ENCODE results near the gene CHST5.
"Not testable (repeated sequence)": the region's sequence is repeated elsewhere in the genome, so short reads cannot be mapped to it uniquely, and the experiment has no call there.

DNA sequence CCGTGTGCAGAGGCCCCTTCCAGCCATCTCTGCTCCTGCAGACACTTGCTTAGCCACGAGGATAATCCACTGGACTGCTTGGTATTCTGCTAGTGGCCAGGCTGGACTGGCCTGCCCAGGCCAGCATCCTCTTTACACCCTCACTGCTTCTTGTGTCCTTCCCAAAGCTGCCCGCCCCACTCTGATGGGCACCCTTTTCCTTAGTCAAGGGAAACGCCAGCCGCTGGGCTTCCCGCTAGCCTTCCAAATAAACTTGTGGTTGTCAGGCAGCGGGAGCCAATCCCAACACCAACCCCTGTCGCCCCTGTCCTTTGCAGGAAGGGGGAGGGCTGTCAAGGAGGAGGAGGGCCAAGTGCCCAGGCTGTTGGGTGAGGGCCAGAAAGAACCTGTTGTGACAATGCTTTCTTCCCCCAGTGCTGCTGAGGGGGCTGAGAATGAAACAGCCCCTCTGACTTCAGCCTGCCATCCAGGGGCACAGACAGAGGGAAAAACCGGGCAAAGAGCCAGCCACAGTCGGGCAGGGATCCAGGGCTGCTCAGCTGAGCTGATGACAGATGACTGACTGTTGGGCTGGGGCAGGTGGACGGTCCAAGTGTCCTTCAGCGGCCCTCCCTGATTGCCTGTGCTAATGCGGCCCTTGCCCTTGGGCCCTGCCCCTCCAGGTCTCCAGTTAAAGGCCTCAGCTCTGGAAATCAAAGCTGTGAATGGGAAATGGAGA, 37.1 kb downstream of the CHST5 start:
- not testable (repeated sequence) for TF ChIP-seq POLR2AphosphoS5, POLR2A, SPI1, TAF1 (IDR thresholded peaks at IDR 0.05; ENCODE audit: low read depth, low read length)
